ENCODE results near the gene PARK7. TPM values are rescaled to one million over a fixed set of nuclear protein-coding genes. Genes with fewer than 3 reads are reported as not detected.

Gene PARK7
- total RNA-seq, 2 donors from 2014 or later: 206 to 266 TPM

DNA sequence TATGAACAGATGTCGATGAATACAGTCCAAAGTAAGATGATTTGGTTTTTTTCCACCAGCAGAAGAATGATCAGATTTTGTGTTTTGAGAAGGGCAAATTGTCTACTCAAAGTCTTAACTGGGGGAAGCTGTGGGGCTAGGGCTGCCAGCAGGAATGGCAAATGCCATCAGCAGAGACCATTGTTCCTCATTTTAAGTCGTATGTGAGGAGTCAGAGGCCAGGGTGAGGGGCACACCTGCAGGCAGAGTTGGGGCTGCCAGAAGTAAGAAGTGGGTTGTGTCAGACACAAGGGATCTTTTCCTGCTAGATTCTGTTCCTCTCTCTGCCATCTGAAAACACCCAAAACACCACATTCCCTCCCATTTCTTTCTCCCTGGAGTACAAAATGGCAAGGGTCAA is 8.7 kb downstream of the PARK7 start:
- TF ChIP-seq, protein P1, sequence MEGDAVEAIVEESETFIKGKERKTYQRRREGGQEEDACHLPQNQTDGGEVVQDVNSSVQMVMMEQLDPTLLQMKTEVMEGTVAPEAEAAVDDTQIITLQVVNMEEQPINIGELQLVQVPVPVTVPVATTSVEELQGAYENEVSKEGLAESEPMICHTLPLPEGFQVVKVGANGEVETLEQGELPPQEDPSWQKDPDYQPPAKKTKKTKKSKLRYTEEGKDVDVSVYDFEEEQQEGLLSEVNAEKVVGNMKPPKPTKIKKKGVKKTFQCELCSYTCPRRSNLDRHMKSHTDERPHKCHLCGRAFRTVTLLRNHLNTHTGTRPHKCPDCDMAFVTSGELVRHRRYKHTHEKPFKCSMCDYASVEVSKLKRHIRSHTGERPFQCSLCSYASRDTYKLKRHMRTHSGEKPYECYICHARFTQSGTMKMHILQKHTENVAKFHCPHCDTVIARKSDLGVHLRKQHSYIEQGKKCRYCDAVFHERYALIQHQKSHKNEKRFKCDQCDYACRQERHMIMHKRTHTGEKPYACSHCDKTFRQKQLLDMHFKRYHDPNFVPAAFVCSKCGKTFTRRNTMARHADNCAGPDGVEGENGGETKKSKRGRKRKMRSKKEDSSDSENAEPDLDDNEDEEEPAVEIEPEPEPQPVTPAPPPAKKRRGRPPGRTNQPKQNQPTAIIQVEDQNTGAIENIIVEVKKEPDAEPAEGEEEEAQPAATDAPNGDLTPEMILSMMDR (IDR thresholded peaks at IDR 0.05): no peak
- H3K27ac ChIP-seq: no peak overlapping the region

DNA sequence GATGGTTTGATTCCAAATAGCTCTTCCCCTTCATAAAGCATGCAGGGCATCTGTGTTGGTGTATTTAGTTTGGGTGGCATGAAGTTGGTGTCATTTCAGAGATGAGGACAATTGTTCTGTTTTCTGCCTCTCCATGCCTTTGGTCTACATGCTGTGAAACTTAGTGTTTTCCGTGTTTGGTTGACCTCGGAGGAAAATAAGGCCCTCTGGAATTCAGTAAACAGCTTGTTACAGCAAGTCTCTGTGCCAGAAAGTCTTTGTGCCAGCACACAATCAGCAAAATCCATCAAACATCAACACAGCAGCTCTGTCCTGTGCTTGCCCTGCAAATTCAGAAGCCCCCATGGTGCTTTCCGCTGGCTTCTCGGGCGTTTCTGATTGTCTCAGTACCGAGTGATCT is 9.5 kb downstream of the PARK7 start:
- H3K36me3 ChIP-seq: peaks cover 55% of the 10 kb centered on the region
- H3K27ac ChIP-seq: no peak overlapping the region
- peaks cover 0 to 18% of the 10 kb centered on the region in 2 donors for H3K4me1 ChIP-seq
- H3K4me3 ChIP-seq: no peak overlapping the region
- H3K27me3 ChIP-seq: no peaks in the 10 kb centered on the region
- no peak for DNase-seq (ENCODE audit: low spot score)
- TF ChIP-seq, protein P1 (IDR thresholded peaks at IDR 0.05): no peak
- H3K9me3 ChIP-seq: no peaks in the 10 kb centered on the region

More for the DNA sequence above, 8.7 kb downstream of the PARK7 start:
- H3K4me3 ChIP-seq: no peak overlapping the region
- peaks cover 63% of the 10 kb centered on the region for H3K36me3 ChIP-seq
- peaks cover 0 to 12% of the 10 kb centered on the region in 2 donors for H3K4me1 ChIP-seq
- no peaks in the 10 kb centered on the region for H3K27me3 ChIP-seq
- DNase-seq (ENCODE audit: low spot score): no peak
- no peaks in the 10 kb centered on the region for H3K9me3 ChIP-seq

DNA sequence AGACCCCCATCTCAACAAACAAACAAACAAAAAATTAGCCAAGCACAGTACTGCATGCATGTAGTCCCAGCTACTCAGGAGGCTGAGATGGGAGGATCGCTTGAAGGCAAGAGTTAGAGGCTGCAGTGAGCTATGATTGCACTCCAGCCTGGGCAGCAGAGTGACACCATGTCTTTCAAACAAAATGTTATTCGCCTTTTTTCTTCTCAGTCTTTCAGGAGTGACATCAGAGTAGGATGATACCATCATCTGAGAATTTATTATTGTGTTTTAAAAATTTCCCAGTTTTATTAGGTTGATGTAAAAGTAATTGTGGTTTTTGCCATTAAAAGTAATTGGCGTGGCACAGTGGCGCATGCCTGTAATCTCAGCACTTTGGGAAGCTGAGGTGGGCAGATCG is 10.8 kb downstream of the PARK7 start:
- H3K4me3 ChIP-seq: no peak overlapping the region
- no peak for DNase-seq (ENCODE audit: low spot score)
- H3K27me3 ChIP-seq: no peaks in the 10 kb centered on the region
- H3K4me1 ChIP-seq: peaks cover 0 to 21% of the 10 kb centered on the region in 2 donors
- TF ChIP-seq, protein P1 (IDR thresholded peaks at IDR 0.05): no peak
- H3K27ac ChIP-seq: no peak overlapping the region
- H3K36me3 ChIP-seq: peaks cover 53% of the 10 kb centered on the region
- H3K9me3 ChIP-seq: no peaks in the 10 kb centered on the region

DNA sequence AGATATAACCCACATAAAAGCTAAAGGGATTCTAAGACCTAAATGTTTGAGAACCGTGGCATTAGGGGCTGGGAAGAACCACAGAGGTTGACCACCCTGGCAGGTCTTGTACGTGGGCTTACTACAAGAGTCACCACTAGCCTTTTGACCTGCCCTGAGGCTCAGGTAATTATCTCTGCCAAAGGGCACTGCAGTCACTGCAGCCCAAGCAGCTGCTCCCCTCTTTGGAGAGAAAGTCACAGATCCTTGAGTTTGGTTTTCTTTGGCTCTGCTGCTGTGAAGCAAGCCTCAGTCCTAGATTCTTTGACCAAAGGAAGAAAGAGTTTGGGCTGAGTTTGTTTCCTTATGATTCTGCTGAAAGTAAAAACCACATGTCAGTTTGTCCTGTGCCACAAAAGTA is 11.6 kb downstream of the PARK7 start:
- H3K4me1 ChIP-seq: peaks cover 0 to 15% of the 10 kb centered on the region in 2 donors
- no peak for DNase-seq (ENCODE audit: low spot score)
- TF ChIP-seq, protein P1 (IDR thresholded peaks at IDR 0.05): no peak
- no peak overlapping the region for H3K4me3 ChIP-seq
- peaks cover 61% of the 10 kb centered on the region for H3K36me3 ChIP-seq
- H3K9me3 ChIP-seq: no peaks in the 10 kb centered on the region
- H3K27ac ChIP-seq: no peak overlapping the region
- H3K27me3 ChIP-seq: no peaks in the 10 kb centered on the region

DNA sequence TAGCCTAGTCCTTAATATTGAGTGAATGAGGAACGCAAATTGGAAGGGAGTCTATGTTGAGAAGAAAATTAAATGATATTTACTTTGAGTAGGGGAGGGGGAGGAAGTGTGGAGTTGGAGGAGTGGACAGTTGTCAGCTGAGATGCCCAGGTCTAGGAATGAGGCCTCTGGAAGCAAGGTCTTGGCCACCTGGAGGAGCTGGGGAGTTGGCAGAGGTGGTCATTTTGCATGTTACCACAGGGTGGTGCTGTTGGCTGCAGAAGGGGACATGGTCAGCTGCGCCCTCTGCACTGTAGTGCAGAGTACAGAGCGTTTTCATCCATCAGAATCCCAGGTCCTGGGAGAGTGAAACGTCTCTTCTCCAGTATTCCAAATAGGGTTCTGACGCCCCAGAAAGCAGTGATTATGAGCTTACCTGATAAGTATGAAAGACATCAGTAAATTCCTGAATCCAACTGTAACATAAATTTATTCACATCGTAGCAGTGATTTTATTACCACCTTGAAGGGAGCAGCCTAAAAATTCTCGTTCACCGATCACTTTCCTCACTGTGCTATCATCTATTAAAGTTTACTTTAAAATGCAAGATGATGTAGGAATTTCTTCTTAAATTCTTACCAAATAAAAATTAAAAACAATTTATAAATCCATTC is 13.8 kb downstream of the PARK7 start:
- peaks cover 60% of the 10 kb centered on the region for H3K36me3 ChIP-seq
- no peak overlapping the region for H3K27ac ChIP-seq
- TF ChIP-seq, protein P1 (IDR thresholded peaks at IDR 0.05): peak; percentile 72 to 93
- H3K9me3 ChIP-seq: no peaks in the 10 kb centered on the region
- peak; percentile 70 for DNase-seq (ENCODE audit: low spot score)
- peaks cover 0 to 15% of the 10 kb centered on the region in 2 donors for H3K4me1 ChIP-seq
- H3K4me3 ChIP-seq: no peak overlapping the region
- no peaks in the 10 kb centered on the region for H3K27me3 ChIP-seq

DNA sequence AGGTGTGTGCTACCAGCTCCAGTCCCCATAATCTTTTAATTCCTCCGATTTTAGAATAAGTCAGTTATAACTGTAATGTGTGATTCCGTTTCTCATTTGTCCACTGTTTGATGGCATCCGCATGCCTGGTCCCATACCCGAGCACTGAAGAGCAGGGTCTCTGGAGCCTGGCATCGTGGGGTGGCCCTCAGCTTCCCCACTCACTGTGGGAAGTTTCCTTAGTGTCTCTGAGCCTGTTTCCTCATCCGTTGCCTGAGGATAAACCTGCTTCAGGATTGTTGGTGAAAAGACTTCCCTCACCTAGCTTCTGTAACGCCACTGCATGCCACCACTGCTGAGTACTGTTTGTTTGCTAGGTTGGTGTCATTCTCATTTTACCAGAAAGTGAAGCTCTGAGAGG is 19.5 kb downstream of the PARK7 start:
- peaks cover 74% of the 10 kb centered on the region for H3K36me3 ChIP-seq
- no peaks in the 10 kb centered on the region for H3K9me3 ChIP-seq
- no peak overlapping the region for H3K27ac ChIP-seq
- TF ChIP-seq, protein P1 (IDR thresholded peaks at IDR 0.05): no peak
- H3K4me1 ChIP-seq: peaks cover 0 to 21% of the 10 kb centered on the region in 2 donors
- DNase-seq (ENCODE audit: low spot score): no peak
- H3K4me3 ChIP-seq: no peak overlapping the region
- H3K27me3 ChIP-seq: no peaks in the 10 kb centered on the region
